Islet precursor cell (in vitro differentiated cells): ENCODE data around the gene CELSR1.

Experiments used
- DNase-seq: peaks from one replicate; pipeline ENCODE4 v3.0.0-alpha.2; 2018

The CELSR1 gene

GRCh38 chr22:46551321-46551720 lies 13.9 kb upstream of the CELSR1 start:
- DNase-seq: no peak

GRCh38 chr22:46549971-46550641 lies 12.7 kb upstream of the CELSR1 start:
- DNase-seq: peak; percentile 53

GRCh38 chr22:46549563-46549840 lies 12.1 kb upstream of the CELSR1 start:
- no peak for DNase-seq

- DNase-seq: peak; percentile 94
Observed at GRCh38 chr22:46547883-46548244, 10.4 kb upstream of the CELSR1 start.

- peak; percentile 90 for DNase-seq
Observed at GRCh38 chr22:46547179-46547882, 9.9 kb upstream of the CELSR1 start.

GRCh38 chr22:46546466-46547178 lies 9.2 kb upstream of the CELSR1 start:
- DNase-seq: peak; percentile 86

- no peak for DNase-seq
Observed at GRCh38 chr22:46545086-46545792, 7.8 kb upstream of the CELSR1 start.

GRCh38 chr22:46542011-46542985 lies 4.9 kb upstream of the CELSR1 start:
- DNase-seq: peak; percentile 91

- DNase-seq: no peak
Observed at GRCh38 chr22:46541536-46541935, 4.1 kb upstream of the CELSR1 start.

- no peak for DNase-seq
Observed at GRCh38 chr22:46540874-46541273, 3.5 kb upstream of the CELSR1 start.

- no peak for DNase-seq
Observed at GRCh38 chr22:46539169-46539568, 1.7 kb upstream of the CELSR1 start.

GRCh38 chr22:46538814-46539160 lies 1.4 kb upstream of the CELSR1 start:
- peak; percentile 74 for DNase-seq

- no peak for DNase-seq
Observed at GRCh38 chr22:46537946-46538813, 760 bp upstream of the CELSR1 start.

- DNase-seq: no peak
Observed at GRCh38 chr22:46536537-46537224, 739 bp downstream of the CELSR1 start.

GRCh38 chr22:46535876-46536536 lies 1.4 kb downstream of the CELSR1 start:
- no peak for DNase-seq

- no peak for DNase-seq
Observed at GRCh38 chr22:46534901-46535630, 2.4 kb downstream of the CELSR1 start.

GRCh38 chr22:46534177-46534776 lies 3.1 kb downstream of the CELSR1 start:
- no peak for DNase-seq

GRCh38 chr22:46533070-46533833 lies 4.2 kb downstream of the CELSR1 start:
- no peak for DNase-seq
